Gastroesophageal sphincter (tissue), 3 donors: ENCODE measurements around the gene GLI3.

Experiments
- EP300 ChIP-seq: sonication (generic); formaldehyde crosslinking; IDR thresholded peaks from one replicate; pipeline ENCODE4 v1.6.1; 2017; ENCODE audit warnings: antibody characterized with exemption, mild to moderate bottlenecking
- TF ChIP-seq, protein P1 (sequence below), 4 experiments: fragments of 200-600 bp in 2 of 4; fragments of 450-650 bp in 2 of 4; sonication (generic) in 1 of 4; IDR thresholded peaks; one replicate each; pipeline ENCODE4 v1.5.1; 2017 to 2019; ENCODE audit warnings: antibody characterized with exemption in 4 of 4, mild to moderate bottlenecking in 2 of 4, moderate library complexity in 2 of 4

DNA sequence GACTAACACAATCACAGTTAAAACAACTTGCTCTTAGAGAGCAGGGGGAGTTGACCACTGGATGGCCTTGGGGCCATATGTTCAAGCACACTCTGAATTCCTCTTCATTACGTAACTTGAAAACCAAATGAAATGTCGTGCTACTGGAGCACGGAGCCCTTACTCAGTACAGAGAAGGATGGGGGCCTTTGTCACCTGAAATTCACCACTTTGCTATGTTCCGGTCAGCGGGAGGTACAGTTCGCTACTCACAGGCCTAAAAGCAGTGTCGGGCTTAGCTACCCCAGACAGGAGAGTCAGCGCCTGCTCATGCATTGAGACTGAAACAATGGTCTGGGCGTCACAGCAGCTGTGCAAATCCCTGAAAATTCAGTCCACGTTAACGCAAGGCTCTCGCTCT, 39.6 kb downstream of the GLI3 start:
- no peak for TF ChIP-seq EP300
- TF ChIP-seq, protein P1, sequence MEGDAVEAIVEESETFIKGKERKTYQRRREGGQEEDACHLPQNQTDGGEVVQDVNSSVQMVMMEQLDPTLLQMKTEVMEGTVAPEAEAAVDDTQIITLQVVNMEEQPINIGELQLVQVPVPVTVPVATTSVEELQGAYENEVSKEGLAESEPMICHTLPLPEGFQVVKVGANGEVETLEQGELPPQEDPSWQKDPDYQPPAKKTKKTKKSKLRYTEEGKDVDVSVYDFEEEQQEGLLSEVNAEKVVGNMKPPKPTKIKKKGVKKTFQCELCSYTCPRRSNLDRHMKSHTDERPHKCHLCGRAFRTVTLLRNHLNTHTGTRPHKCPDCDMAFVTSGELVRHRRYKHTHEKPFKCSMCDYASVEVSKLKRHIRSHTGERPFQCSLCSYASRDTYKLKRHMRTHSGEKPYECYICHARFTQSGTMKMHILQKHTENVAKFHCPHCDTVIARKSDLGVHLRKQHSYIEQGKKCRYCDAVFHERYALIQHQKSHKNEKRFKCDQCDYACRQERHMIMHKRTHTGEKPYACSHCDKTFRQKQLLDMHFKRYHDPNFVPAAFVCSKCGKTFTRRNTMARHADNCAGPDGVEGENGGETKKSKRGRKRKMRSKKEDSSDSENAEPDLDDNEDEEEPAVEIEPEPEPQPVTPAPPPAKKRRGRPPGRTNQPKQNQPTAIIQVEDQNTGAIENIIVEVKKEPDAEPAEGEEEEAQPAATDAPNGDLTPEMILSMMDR (IDR thresholded peaks at IDR 0.05), result no peak
